SK-N-SH (cell line): ENCODE results near the gene IP6K1.
"Not testable (repeated sequence)": the region's sequence is repeated elsewhere in the genome, so short reads cannot be mapped to it uniquely, and the experiment has no call there.

Source experiments
- CHD2 ChIP-seq: fragments of 150-350 bp; IDR thresholded peaks from 2 replicates; pipeline ENCODE4 v1.6.1; 2018; ENCODE audit warnings: low read length; ENCODE audit not compliant: partially characterized antibody
- CTCF ChIP-seq: fragments of 200-600 bp; sonication (generic); IDR thresholded peaks from 2 replicates; pipeline ENCODE4 v1.6.1; 2017; ENCODE audit warnings: antibody characterized with exemption, mild to moderate bottlenecking, moderate library complexity
- MAX ChIP-seq: IDR thresholded peaks from 2 replicates; pipeline ENCODE4 v1.4.0; 2012; ENCODE audit warnings: low read depth
- MXI1 ChIP-seq: IDR thresholded peaks from 2 replicates; pipeline ENCODE4 v1.6.1; 2012; ENCODE audit warnings: mild to moderate bottlenecking, low read depth, low read length, improper control_type of control experiment
- NFIC ChIP-seq: IDR thresholded peaks from 2 replicates; pipeline ENCODE4 v1.4.0; 2012; ENCODE audit warnings: borderline replicate concordance
- NRF1 ChIP-seq: IDR thresholded peaks from 2 replicates; pipeline ENCODE4 v1.6.1; 2012; ENCODE audit warnings: low read depth, mild to moderate bottlenecking, low read length
- PBX3 ChIP-seq: IDR thresholded peaks from 2 replicates; pipeline ENCODE4; 2012
- POLR2AphosphoS5 ChIP-seq: IDR thresholded peaks from 2 replicates; pipeline ENCODE4 v1.6.1; 2012; ENCODE audit warnings: low read depth, low read length
- RAD21 ChIP-seq: IDR thresholded peaks from 2 replicates; pipeline ENCODE4 v1.6.1; 2012; ENCODE audit warnings: mild to moderate bottlenecking, low read length
- REST ChIP-seq: IDR thresholded peaks from 2 replicates; pipeline ENCODE4 v1.6.1; 2012; ENCODE audit warnings: mild to moderate bottlenecking, low read depth, low read length, moderate library complexity
- RXRA ChIP-seq: IDR thresholded peaks from 2 replicates; pipeline ENCODE4 v1.4.0; 2012; ENCODE audit warnings: low read depth, mild to moderate bottlenecking, borderline replicate concordance
- ZBTB33 ChIP-seq: IDR thresholded peaks from 2 replicates; pipeline ENCODE4 v1.4.0; 2012; ENCODE audit warnings: low read depth, borderline replicate concordance

GRCh38 chr3:49691481-49691880, 94.9 kb downstream of the IP6K1 start:
- not testable (repeated sequence) for TF ChIP-seq NFIC, CTCF, NRF1, ZBTB33, RAD21, POLR2AphosphoS5, RXRA, PBX3, CHD2, MAX, REST, MXI1
